Karpas-422 (cell line): ENCODE results near the gene MNAT1. TPM values are rescaled to one million over a fixed set of nuclear protein-coding genes. Genes with fewer than 3 reads are reported as not detected.

Experiments
- DNase-seq: peaks from one replicate; pipeline ENCODE4 v3.0.0-alpha.2; 2015
- H2AFZ ChIP-seq: fragments of 200-600 bp; sonication (generic); 2 replicates; pipeline ENCODE4 v1.6.1; 2014; ENCODE audit warnings: antibody characterized with exemption, low read length, mixed read lengths
- H3K27ac ChIP-seq: fragments of 200-600 bp; sonication (generic); 2 replicates; pipeline ENCODE4 v1.5.1; 2014; ENCODE audit warnings: mild to moderate bottlenecking, low read length, moderate library complexity
- H3K27me3 ChIP-seq: fragments of 200-600 bp; sonication (generic); 2 replicates; pipeline ENCODE4 v1.6.1; 2014; ENCODE audit warnings: low read length, mixed read lengths
- H3K36me3 ChIP-seq: fragments of 200-600 bp; sonication (generic); 2 replicates; pipeline ENCODE4 v1.6.1; 2014; ENCODE audit warnings: low read length, mixed read lengths; ENCODE audit not compliant: insufficient read depth
- H3K4me1 ChIP-seq: fragments of 200-600 bp; sonication (generic); 2 replicates; pipeline ENCODE4 v1.6.1; 2014; ENCODE audit warnings: mild to moderate bottlenecking, low read length, mixed read lengths
- H3K4me2 ChIP-seq: fragments of 200-600 bp; sonication (generic); 2 replicates; pipeline ENCODE4 v1.6.1; 2014; ENCODE audit warnings: low read length, low read depth, mild to moderate bottlenecking; ENCODE audit not compliant: poor library complexity, severe bottlenecking
- H3K4me3 ChIP-seq: fragments of 200-600 bp; sonication (generic); 2 replicates; pipeline ENCODE4 v1.5.1; 2014; ENCODE audit warnings: mild to moderate bottlenecking, antibody characterized with exemption, low read length, mixed read lengths
- H3K79me2 ChIP-seq: fragments of 200-600 bp; sonication (generic); 2 replicates; pipeline ENCODE4 v1.6.1; 2014; ENCODE audit warnings: mild to moderate bottlenecking, low read length, mixed read lengths
- H3K9ac ChIP-seq: fragments of 200-600 bp; sonication (generic); 2 replicates; pipeline ENCODE4 v1.6.0; 2014; ENCODE audit warnings: low read length
- H3K9me2 ChIP-seq: fragments of 200-600 bp; sonication (generic), shearing (Covaris generic); replicated peaks from 2 replicates; pipeline ENCODE4 v1.6.0; 2014; ENCODE audit warnings: mild to moderate bottlenecking, low read length, moderate library complexity; ENCODE audit not compliant: insufficient read depth
- H3K9me3 ChIP-seq: fragments of 300-700, 200-600 bp; sonication (generic); 2 replicates; pipeline ENCODE4 v1.6.1; 2014; ENCODE audit warnings: low read length, mixed read lengths
- H4K20me1 ChIP-seq: fragments of 200-600 bp; sonication (generic); 2 replicates; pipeline ENCODE4 v1.6.1; 2014; ENCODE audit warnings: mild to moderate bottlenecking, antibody characterized with exemption, low read length, low read depth; ENCODE audit not compliant: insufficient read depth
- total RNA-seq: library from RNA; depleted of rRNA; stranded (reverse); fragments of >200 nt; shearing (Covaris generic); gene quantifications from 2 replicates; pipeline ENCODE4 v1.2.3, GENCODE V29; 2014; ENCODE audit warnings: low replicate concordance

Gene MNAT1
- total RNA-seq, 1 experiment from 2014 or later, result 230 TPM

- Histone ChIP-seq H3K27ac (no peak overlapping the region), H2AFZ (no peak overlapping the region), H4K20me1 (no peaks in the 10 kb centered on the region), H3K27me3 (no peaks in the 10 kb centered on the region), H3K36me3 (peaks cover 74% of the 10 kb centered on the region), H3K4me2 (no peak overlapping the region), H3K79me2 (peaks cover 76% of the 10 kb centered on the region), H3K9me3 (no peaks in the 10 kb centered on the region; the same call in 1 of the 2 replicates), H3K4me1 (peaks cover 6% of the 10 kb centered on the region), H3K9me2 (no peaks in the 10 kb centered on the region), H3K9ac (no peak overlapping the region), H3K4me3 (no peak overlapping the region)
- no peak for DNase-seq
Measured at GRCh38 chr14:60796434-60796833, 61.9 kb downstream of the MNAT1 start.

GRCh38 chr14:60800409-60800808 lies 65.8 kb downstream of the MNAT1 start:
- Histone ChIP-seq H3K9ac (no peak overlapping the region), H2AFZ (no peak overlapping the region), H3K4me1 (peaks cover 7% of the 10 kb centered on the region), H3K4me2 (no peak overlapping the region), H4K20me1 (no peaks in the 10 kb centered on the region), H3K4me3 (no peak overlapping the region), H3K79me2 (peaks cover 70% of the 10 kb centered on the region), H3K27me3 (no peaks in the 10 kb centered on the region), H3K36me3 (peaks cover 64% of the 10 kb centered on the region), H3K27ac (no peak overlapping the region), H3K9me2 (no peaks in the 10 kb centered on the region), H3K9me3 (no peaks in the 10 kb centered on the region)
- DNase-seq, result no peak

DNA sequence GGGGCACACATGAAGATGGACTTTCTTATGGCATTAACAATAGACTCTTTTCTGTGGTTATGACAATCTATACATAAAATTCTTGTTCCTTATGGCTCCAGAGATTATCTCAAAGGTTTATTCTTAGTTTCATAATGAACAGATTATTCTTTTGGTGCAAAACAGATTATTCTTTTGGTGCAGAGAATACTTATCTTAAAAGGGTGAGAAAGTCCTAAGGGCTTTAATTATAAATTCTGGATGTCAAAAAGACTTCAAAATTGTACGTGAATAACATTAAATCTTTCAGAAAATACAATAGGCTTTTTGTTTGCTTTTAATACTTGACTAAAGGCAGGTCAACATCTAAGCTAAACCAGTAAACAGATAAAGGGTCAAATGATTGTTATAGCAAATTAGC lies 69.3 kb downstream of the MNAT1 start:
- DNase-seq, result no peak
- Histone ChIP-seq H3K27me3 (no peaks in the 10 kb centered on the region), H3K79me2 (peaks cover 72% of the 10 kb centered on the region), H2AFZ (no peak overlapping the region), H3K9ac (no peak overlapping the region), H3K4me1 (peaks cover 18% of the 10 kb centered on the region), H3K4me3 (no peak overlapping the region), H3K9me3 (no peaks in the 10 kb centered on the region), H3K4me2 (no peak overlapping the region), H4K20me1 (no peaks in the 10 kb centered on the region), H3K9me2 (no peaks in the 10 kb centered on the region), H3K27ac (no peak overlapping the region), H3K36me3 (peaks cover 54% of the 10 kb centered on the region)

GRCh38 chr14:60805841-60806430 lies 71.4 kb downstream of the MNAT1 start:
- Histone ChIP-seq H4K20me1 (no peaks in the 10 kb centered on the region), H3K9me3 (no peaks in the 10 kb centered on the region)

DNA sequence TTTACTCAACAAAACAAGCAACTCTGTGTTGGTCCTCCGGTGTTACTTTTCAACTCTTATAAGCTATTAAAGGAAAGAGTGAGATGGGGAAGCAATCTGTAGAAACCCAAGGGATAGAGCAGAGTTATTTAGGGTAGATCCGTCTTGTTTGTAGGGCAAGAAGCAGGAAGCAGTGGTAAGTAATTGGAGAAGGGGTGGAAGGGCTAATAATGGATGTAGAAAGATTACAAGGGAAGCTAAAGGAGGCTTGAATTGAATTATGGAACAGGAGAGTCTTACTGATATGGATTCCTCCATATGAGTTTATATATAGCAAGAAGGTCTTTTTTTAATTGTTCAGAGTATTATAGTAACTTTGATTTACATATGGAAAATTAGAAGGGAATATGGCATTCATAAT lies 72.7 kb downstream of the MNAT1 start:
- Histone ChIP-seq H3K27me3 (no peaks in the 10 kb centered on the region), H3K9me2 (no peaks in the 10 kb centered on the region), H3K9me3 (no peaks in the 10 kb centered on the region), H3K27ac (peak overlapping the region; percentile 7), H3K9ac (no peak overlapping the region), H3K4me2 (no peak overlapping the region), H3K4me1 (peaks cover 28% of the 10 kb centered on the region), H4K20me1 (no peaks in the 10 kb centered on the region), H3K4me3 (no peak overlapping the region), H3K79me2 (peaks cover 79% of the 10 kb centered on the region), H3K36me3 (peaks cover 50% of the 10 kb centered on the region), H2AFZ (no peak overlapping the region)
- DNase-seq, result no peak

More at GRCh38 chr14:60805841-60806430, 71.4 kb downstream of the MNAT1 start:
- no peak overlapping the region for H2AFZ ChIP-seq
- no peak overlapping the region for H3K27ac ChIP-seq
- peaks cover 51% of the 10 kb centered on the region for H3K36me3 ChIP-seq
- DNase-seq, result no peak
- no peak overlapping the region for H3K4me2 ChIP-seq
- no peaks in the 10 kb centered on the region for H3K27me3 ChIP-seq
- H3K9me2 ChIP-seq, result no peaks in the 10 kb centered on the region
- no peak overlapping the region for H3K4me3 ChIP-seq
- peaks cover 25% of the 10 kb centered on the region for H3K4me1 ChIP-seq
- H3K9ac ChIP-seq, result no peak overlapping the region
- H3K79me2 ChIP-seq, result peaks cover 79% of the 10 kb centered on the region

DNA sequence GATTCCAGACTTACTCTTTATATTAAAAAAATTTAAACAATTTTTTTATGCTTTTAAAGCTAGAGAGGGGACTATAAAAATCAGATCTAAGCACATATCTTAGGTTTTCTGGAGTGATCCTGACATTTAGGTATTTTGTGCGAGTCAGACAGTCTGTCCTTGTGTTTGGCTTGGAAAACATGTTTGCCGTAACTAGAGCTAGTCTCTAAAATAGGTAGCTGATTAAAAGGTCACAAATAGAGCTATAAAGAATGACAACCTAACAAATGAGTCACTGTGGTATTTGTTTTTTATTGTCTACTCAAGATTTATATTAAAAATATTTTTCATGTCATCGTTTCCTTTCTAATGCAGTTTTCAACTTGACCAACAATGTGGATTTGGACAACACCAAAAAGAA lies 73.4 kb downstream of the MNAT1 start:
- Histone ChIP-seq H3K27me3 (no peaks in the 10 kb centered on the region), H3K36me3 (peaks cover 57% of the 10 kb centered on the region), H3K27ac (peak overlapping the region; percentile 10; the same call in 1 of the 2 replicates), H3K9me2 (no peaks in the 10 kb centered on the region), H3K4me3 (no peak overlapping the region), H3K9me3 (no peaks in the 10 kb centered on the region), H4K20me1 (no peaks in the 10 kb centered on the region), H3K4me1 (peaks cover 35% of the 10 kb centered on the region), H2AFZ (no peak overlapping the region), H3K9ac (no peak overlapping the region), H3K4me2 (no peak overlapping the region), H3K79me2 (peaks cover 85% of the 10 kb centered on the region)
- no peak for DNase-seq

DNA sequence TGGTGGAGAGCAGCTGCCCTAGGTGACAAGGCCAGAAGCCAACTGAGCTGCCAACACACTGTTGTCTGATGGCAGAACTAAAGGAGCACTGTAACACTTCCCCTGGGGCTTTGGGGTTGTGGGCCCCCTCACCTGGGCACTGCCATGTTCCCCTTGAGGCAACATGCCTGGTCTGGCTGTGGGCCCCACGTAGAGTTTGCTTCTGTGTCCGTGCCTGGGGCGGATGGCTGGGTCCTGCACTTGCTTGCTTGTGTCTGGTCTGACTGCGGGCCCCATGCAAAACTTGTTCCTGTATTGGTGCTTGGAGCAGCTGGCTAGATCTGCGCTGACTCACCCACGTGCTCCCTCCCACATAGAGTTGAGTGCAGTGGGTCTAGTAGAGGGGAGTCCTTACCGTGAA lies 78.4 kb downstream of the MNAT1 start:
- H3K9me3 ChIP-seq, result no peaks in the 10 kb centered on the region
- H3K27me3 ChIP-seq, result no peaks in the 10 kb centered on the region
- no peak overlapping the region for H2AFZ ChIP-seq
- no peaks in the 10 kb centered on the region for H3K9me2 ChIP-seq
- peak overlapping the region; percentile 79 for H3K27ac ChIP-seq
- peak overlapping the region; percentile 10; the same call in 1 of the 2 replicates for H3K4me3 ChIP-seq
- DNase-seq, result peak; percentile 89
- no peaks in the 10 kb centered on the region for H4K20me1 ChIP-seq
- peak overlapping the region; percentile 47 for H3K4me2 ChIP-seq
- H3K79me2 ChIP-seq, result peaks cover 76% of the 10 kb centered on the region
- H3K4me1 ChIP-seq, result peaks cover 79% of the 10 kb centered on the region
- H3K9ac ChIP-seq, result peak overlapping the region; percentile 39; the same call in 1 of the 2 replicates
- peaks cover 62% of the 10 kb centered on the region for H3K36me3 ChIP-seq

GRCh38 chr14:60815371-60815770 lies 80.8 kb downstream of the MNAT1 start:
- Histone ChIP-seq H2AFZ (no peak overlapping the region), H3K4me3 (no peak overlapping the region), H3K27me3 (no peaks in the 10 kb centered on the region), H3K9me2 (no peaks in the 10 kb centered on the region), H3K4me1 (peaks cover 73% of the 10 kb centered on the region), H3K79me2 (peaks cover 72% of the 10 kb centered on the region), H4K20me1 (no peaks in the 10 kb centered on the region), H3K36me3 (peaks cover 61% of the 10 kb centered on the region), H3K4me2 (peak overlapping the region; percentile 44), H3K9me3 (no peaks in the 10 kb centered on the region), H3K27ac (peak overlapping the region; percentile 79), H3K9ac (no peak overlapping the region; the same call in 1 of the 2 replicates)
- DNase-seq, result peak; percentile 90
